Measurements from ENCODE around the gene MED15.

MED15 gene

GRCh38 chr22:20475115-20475436, 32.3 kb upstream of the MED15 start:
- no peak for TF ChIP-seq CTCF (IDR thresholded peaks at IDR 0.05)

GRCh38 chr22:20479612-20480196, 27.7 kb upstream of the MED15 start:
- TF ChIP-seq CTCF (IDR thresholded peaks at IDR 0.05), result no peak

GRCh38 chr22:20483771-20484170, 23.6 kb upstream of the MED15 start:
- no peak for TF ChIP-seq CTCF (IDR thresholded peaks at IDR 0.05)

- no peak for TF ChIP-seq CTCF (IDR thresholded peaks at IDR 0.05)
Observed at GRCh38 chr22:20484948-20485683, 22.3 kb upstream of the MED15 start.

- TF ChIP-seq CTCF (IDR thresholded peaks at IDR 0.05), result no peak
Observed at GRCh38 chr22:20486229-20486628, 21.2 kb upstream of the MED15 start.

GRCh38 chr22:20487715-20488114, 19.7 kb upstream of the MED15 start:
- TF ChIP-seq CTCF (IDR thresholded peaks at IDR 0.05), result no peak

- no peak for TF ChIP-seq CTCF (IDR thresholded peaks at IDR 0.05)
Observed at GRCh38 chr22:20488946-20489345, 18.5 kb upstream of the MED15 start.
